NCI-H748 (cell line): ENCODE results near the gene CADM1.
A peak's percentile ranks its signal among the peaks of the same experiment; 100 is the strongest.

Experiments used
- DNase-seq: peaks from one replicate; lab custom pipeline; 2025; ENCODE audit not compliant: unreplicated experiment; lab: John Stamatoyannopoulos, UW

Gene CADM1

DNA sequence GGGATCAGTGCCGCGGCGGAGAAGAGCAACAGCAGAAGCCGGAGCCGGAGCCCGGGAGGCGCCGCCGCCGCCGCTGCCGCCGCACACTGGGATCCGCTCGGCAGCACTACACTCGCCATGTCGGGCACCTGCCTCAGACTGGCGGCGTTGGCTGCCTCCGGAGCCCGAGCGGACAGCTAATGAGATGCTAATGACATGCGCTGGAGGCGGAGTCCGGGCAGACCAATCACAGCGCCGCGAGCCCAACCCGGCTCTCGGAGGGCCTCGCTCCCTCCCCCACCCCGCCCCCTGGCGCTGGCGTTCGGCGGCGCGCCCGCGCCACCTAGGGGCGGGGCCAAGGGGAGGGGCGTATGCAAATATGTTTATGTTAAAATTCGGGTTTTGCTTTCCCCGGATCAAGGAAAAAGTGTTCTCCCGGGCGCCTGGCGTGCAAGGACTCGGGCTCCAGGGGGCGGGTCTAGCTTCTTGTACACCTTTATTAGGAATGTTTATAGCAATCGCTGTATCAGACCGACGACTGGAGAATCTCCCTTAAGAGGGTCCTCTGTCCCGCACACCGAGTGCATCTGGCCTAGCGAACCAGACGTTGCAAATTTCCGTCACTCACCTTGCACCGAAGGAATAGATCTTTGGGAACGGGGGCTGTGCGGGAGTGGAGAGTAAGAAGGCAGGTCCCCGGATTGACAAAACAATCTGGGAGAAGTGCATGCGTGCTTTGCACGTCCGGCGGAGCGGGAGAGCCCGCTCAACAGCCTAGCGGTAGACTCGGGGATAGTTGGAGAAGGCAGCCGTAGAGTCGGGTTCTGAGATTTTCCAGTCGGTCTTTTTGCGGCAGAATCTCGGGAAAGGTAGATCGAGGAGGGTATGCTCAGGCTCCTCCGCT, at the start of gene CADM1:
TSS of gene CADM1 (minus strand) at position 140 of the 883 bp plus-strand sequence.
- DNase-seq, result peak; percentile 96

GRCh38 chr11:115552773-115553438, 48.7 kb upstream of the CADM1 start:
- DNase-seq, result no peak

DNA sequence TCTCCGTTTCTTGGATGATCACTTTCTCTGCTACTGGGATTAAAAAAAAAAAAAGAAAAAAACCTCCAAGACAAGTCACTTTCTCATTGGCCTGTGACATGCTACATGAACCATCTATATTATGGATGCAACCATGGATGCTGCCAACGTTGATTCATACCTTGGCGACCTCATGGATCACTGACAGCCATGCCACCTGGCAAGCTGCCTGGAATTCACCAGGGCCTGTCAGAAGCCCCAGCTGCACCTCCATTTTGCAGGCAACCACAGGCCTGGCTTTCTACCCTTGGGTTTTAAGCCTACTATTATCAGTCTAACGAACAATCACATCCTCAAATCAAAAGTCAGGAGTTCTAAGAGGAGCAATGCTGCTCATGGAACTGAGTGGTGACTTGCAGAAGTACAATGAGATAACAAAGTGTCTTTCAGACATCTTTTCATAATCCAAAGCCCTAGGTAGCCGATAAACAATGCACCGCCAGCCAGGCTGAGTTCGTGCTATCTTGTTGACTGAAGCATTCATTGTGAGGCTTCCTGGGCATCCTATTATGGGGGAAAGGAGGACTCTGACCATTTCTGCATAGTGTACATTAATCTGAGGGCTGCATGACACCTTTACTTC, 48.0 kb upstream of the CADM1 start:
- DNase-seq, result peak; percentile 23

GRCh38 chr11:115550291-115551059, 46.3 kb upstream of the CADM1 start:
- no peak for DNase-seq

- peak; percentile 68 for DNase-seq
Observed at GRCh38 chr11:115548878-115549528, 44.8 kb upstream of the CADM1 start.

- DNase-seq, result no peak
Observed at GRCh38 chr11:115545581-115546210, 41.5 kb upstream of the CADM1 start.

DNA sequence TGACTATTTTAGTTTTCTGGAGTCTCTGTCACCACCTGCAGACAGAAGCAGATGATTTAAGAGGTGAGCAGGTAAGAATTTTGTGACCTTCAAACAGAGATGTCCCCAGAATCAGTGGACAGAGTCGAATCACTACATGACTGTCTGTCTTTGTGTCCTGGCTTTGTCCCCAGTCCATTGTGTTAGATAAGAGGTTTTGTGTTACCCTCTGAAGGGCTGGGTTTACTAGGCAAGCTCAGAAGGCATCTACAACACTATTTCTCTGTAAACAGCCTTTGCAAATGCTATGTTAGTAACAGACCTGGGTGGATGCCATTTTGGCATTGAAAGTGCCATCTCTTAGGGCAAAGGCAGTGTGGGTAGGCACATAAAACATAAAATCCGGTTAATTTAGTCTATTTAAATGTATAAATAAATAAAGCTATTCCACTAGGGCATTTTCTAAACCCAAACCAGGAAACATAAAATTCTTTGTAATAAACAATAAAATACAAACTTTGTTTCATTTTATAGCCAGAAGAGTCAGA, 40.3 kb upstream of the CADM1 start:
- peak; percentile 25 for DNase-seq

DNA sequence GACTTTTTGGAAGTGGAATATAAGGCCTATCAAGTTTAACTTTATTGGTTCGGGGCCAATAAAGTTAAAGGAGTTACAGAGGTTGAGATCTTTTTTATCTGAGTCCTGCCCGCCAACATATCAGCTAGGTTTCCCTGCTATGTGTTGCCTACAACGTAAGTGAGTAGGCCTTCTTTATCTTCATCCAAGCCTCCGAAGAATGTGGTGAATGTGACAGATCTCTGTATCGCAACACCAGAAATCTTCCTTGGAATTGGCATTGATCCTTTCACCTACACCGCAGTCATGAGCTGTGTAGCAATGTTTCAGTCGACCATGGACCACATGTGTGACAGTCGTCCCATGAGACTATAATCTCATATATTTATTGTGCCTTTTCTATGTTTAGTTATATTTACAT, 37.3 kb upstream of the CADM1 start:
- DNase-seq, result no peak

DNA sequence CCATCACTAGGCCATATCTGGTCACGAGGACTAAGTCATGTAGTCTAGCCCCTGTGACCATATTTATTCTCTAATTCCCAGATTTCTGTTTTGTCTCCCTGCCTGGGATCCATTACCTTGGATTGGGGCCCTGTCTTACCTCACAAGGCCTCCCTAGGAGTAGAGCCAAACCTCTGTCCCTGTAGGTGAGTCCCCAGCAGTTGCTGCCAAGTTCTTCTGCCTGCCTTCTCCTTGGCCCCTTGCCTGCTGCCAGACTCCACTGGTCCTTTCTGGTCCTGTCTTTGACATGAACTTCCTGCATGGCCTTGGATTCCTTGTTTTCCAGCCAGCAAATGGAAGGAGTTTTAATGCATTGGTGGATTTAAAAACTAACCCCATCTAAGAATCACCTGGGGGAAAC, 35.6 kb upstream of the CADM1 start:
- no peak for DNase-seq

GRCh38 chr11:115535781-115536180, 31.6 kb upstream of the CADM1 start:
- DNase-seq, result no peak

GRCh38 chr11:115530752-115531151, 26.5 kb upstream of the CADM1 start:
- no peak for DNase-seq

DNA sequence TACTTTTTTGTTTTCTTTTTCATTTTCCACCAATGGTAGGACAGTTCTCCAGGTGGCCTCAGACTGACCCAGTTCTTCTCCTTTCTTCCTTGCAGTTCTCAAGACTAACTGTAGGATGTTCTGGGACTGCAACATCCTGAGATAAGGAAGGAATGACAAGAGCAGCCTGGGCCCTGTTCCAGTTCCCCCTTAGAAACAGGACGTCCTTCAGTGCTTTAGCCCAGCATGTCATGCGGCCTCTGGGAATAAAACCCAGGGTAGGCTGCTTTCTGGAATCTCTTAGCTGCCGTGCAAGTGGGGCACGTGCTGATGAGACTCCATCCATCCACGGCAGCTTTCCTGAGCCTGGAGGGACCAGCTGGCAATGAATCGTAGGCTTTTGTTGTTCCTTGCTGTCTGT, 24.0 kb upstream of the CADM1 start:
- DNase-seq, result no peak

- peak; percentile 89 for DNase-seq
Observed at GRCh38 chr11:115527534-115528125, 23.4 kb upstream of the CADM1 start.

DNA sequence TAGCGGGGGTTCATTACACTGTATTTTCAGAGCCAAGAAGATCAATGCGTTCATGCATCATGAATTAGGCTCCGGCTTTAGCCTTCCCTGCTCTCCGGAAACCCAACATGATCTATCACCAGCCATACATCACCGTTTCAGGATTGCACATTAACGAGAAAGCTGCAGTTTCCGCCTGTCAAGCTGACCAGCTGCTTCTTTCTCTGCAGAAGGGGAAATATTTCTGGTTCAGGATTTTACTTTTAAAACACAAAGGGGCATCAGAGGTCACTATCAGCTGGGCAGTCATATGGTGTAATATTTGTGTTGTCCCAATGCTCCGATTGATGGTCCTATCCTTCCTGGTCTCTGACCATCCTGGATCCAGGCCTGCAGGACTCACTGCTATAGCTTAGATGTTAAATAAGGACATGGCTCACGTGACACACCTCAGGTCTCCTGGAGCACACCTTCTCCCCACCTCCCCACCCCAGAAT, 21.4 kb upstream of the CADM1 start:
- no peak for DNase-seq

- DNase-seq, result no peak
Observed at GRCh38 chr11:115524572-115524971, 20.4 kb upstream of the CADM1 start.

DNA sequence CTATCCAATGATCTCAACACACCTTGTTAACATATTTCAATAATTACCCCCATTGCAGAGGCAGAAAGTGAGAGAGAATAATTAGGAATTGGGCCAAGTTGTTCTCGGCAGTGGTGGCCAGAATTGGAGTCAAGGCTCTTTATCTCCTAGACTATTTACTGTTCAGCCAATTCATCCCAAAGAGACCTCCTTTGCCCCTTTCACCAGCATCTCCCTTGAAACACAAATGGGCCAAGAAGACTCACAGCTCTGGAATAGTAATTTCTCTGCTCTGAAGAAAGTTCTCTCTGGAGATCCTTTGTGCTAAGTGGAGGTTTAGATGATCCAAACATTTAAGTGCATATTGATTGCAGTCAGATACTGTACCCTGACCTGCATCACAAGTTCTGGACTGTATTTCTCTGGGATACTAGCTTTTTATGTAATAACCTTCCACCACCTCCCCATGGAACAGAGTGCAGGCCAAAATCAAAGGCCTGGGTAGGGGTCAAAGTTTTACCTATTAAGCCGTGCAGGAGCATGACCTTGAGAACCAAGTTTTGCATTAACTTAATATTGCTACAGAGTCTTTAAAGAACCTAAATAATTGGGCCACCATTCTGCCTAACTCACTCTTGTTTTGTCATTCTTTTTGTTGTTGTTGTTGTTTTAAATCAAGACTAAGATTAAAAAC, 19.6 kb upstream of the CADM1 start:
- no peak for DNase-seq

DNA sequence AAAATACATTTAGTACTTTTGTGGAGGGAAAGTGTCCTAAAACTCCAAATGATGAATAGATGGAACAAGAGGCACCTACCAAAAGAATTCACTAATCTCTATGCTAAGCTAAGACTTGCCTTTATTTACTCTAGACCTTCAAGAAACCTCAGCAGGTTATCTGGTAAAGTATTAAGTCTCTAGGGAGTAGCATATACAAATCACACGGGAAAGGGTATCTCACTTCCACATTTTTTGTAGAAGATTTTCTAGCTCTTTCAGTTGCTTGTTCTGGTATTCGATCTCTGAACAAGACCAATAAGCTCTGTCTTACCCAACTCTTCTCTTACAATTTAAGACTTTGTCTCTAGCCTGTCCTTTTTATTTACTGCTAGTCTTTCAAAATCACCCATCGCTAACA, 18.1 kb upstream of the CADM1 start:
- DNase-seq, result no peak

DNA sequence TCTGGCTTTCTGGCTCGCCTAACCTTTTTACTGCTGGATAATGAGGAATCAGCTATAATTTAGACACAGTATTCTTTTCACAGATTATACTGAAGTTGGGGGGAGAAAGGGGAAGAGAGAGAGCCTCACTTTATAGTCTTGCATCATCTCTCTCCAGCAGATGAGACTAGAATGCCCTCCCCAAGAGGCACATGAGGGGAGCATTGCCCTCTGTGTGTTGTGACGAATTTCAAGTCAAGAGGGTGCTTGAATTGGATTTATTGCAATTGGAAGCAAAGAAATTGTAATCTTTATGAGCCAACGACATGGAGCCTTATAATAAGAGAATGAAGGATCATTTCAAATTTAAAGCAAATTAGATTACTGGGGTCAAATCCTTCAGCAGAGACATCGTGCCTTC, 17.6 kb upstream of the CADM1 start:
- no peak for DNase-seq
